Stimulated activated CD8-positive, alpha-beta memory T cell treated with anti-CD3 and anti-CD28 coated beads, Interleukin-7, amount 100 ng/mL, for 1 hour (primary cell): ENCODE results near the gene WWOX.

Experiments
- DNase-seq, 2 donors: peaks; one replicate each; pipeline ENCODE4 v3.0.0-alpha.2; 2020; ENCODE audit warnings: low read depth in 2 of 2

Gene WWOX

DNA sequence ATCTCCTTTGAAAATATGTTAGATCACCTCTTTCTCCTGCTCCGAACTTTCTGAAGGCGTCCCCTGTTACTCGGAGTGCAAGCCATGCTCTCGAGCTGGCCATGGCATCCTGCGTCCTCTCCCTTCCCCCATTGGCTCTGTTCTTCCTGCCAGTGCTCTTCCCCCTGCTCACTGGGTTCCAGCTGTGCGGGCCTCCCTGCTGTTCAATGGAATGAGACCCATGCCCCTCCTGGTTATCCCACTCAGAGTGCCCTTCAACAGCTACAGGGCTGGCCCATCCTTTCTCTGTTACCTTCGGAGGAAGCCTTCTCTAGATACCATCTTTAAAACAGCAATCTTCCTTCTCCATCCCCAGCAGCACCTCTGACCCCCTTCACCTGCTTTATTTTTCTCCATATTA lies 996.8 kb downstream of the WWOX start:
- no peak for DNase-seq

DNA sequence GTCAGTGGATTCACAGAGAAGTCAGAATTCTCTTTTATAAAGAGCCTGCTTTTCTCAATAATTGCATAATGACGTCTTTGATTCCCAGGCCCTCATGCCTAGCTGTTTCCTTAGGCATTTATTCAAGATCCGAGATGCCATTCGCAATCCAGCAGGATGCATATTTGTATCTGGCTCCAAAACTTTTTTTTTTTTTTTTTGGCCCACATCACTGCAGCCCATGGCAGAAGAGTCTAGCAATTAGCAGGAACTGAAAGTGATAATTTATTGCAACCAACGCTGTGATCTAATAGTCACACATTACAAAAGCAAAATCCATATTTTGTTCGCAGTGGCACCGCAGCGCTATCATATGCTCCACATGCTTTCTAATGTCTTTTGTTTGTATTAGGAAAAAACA lies 997.7 kb downstream of the WWOX start:
- DNase-seq, result no peak

DNA sequence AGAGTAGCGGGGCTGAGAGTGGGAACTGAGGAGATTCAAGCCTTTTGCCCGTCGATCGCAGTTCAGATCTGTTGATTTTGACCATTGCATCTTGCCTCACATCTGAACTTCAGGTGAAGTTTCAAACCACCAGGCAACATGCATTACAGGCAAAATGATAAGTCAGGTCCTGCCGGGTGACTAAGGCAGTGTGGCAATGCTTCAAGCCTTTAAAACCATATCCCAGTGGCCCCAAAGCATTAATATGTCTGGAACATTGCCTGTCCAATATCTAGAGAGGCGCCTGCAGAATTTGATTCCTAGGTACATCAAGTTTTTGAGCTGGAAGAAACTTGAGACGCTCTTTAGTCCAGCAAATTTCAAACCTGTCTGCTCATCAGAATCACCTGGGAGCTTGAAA lies 998.3 kb downstream of the WWOX start:
- DNase-seq, result no peak

GRCh38 chr16:79098907-79099306 lies 999.5 kb downstream of the WWOX start:
- no peak for DNase-seq

GRCh38 chr16:79099716-79100115 lies 1000.3 kb downstream of the WWOX start:
- DNase-seq, result no peak

- no peak for DNase-seq
These were observed 1001.0 kb downstream of the WWOX start for GRCh38 chr16:79100447-79100846.

DNA sequence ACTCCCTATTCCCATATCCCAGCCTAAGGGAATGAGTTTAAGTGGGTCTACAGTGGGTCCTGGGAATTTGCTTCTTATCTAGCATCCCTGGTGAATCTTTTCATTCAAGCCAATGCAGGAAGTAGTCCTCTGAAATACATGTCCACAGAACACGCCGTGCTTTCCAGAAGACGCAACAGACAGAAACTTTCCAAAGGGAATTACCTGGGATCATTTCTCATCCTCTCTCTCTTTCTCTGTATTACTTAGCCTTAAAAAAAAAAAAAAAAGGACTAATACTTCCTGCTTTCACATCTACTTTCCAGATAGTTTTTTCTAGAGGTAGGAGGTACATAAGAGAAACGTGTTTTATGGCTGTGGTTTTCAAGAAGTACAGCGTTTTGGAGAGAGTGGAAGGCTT lies 1002.0 kb downstream of the WWOX start:
- DNase-seq, result no peak

DNA sequence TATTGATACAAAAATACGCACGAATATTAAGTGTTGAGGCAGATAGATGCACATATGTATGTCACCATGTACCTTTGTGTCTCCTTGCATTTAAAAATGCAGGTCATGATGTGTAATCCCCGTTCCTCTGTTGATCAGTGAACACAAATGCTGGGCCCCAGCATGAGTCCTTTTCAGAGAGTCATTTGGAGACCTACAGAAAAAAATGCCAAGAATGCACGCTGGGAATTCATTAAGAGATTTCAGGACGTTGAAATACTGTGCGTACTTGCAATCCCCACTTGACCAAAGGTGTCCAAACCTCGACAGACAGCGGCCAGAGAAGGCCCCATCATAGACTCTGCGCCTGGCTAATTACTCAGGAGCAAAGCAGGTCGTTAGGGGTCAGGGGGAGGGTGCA lies 1005.1 kb downstream of the WWOX start:
- no peak for DNase-seq

- no peak for DNase-seq
These were observed 1007.8 kb downstream of the WWOX start for GRCh38 chr16:79107301-79107700.

DNA sequence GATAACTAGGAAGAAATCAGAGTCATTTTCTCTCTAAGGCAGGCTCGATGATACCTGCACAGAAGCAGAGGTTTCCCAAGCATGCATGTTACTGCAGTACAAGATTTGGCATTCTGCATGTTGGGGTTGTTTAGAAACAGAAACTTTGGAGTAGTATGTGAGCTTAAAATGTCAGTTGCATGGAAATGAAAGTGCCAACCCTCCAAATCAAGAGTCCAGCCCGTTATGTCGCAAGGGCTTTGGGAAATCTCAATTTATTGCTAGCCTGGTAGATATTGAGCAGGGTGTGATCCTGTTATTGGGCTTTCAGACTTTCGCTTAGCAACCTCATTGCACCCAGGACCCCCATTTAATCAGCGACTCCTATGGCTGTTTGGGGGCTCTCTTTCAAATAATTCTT lies 1010.3 kb downstream of the WWOX start:
- DNase-seq, result no peak

- no peak for DNase-seq
These were observed 1010.8 kb downstream of the WWOX start for GRCh38 chr16:79110242-79110641.

GRCh38 chr16:79110953-79111352 lies 1011.5 kb downstream of the WWOX start:
- DNase-seq, result no peak

DNA sequence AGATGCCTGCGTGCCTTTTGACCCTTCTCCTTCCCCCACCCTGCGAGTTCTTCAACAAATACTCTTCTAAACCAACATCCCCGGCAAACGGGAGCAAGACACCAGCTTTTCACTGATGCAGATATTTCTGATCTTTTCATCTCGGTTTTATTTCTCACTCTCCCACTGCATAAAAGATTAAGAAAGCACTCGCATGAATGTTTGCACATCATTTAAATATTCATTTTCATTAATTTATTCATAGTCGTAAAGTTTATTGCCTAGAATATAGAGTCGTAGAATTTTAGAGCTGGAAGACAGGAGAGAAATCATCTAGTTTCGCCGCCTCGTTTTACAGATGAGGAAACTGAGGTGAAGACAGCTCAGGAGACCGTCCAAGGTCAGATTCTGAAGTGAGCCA lies 1013.0 kb downstream of the WWOX start:
- no peak for DNase-seq

GRCh38 chr16:79113826-79114225 lies 1014.4 kb downstream of the WWOX start:
- DNase-seq, result no peak

DNA sequence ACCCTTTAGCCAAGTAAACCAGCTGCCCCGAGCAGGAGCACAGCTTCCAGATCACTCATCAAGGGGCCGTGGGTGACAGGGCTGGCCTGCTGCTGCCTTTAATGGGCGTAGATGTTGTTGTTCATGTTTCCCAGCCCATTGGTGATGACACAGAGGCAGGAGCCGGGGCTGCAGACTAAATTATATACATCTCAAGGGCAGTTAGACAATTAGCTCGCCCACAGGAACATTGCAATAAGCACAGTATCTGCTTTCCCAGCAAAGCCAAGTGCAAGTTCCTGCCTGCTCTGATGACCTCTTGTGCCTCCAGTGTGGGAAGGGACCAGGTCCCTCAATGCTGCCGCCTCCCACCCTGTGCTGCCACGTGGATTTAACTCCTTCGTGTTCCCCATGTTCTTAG lies 1015.3 kb downstream of the WWOX start:
- no peak for DNase-seq

GRCh38 chr16:79121906-79122305 lies 1022.5 kb downstream of the WWOX start:
- no peak for DNase-seq

DNA sequence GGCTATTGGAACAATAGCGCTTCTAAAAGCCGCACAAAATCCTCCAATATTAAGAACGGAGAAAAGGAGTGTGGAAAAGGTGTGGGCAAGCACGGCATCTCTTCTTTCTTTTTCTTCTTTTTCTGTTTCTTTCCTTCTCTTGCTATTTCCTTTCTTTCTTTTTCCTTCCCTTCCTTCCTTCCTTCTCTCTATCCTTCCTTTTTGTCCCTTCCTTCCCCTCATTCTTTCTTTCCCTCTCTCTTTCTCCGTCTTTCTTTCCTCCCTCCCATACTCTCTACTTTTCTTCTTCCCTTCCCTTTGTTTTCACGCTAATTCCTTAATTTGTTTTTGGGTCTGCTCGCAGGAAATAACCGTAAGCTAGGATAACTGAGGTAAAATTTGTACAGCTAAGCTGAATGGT lies 1022.9 kb downstream of the WWOX start:
- DNase-seq, result no peak

GRCh38 chr16:79124016-79124756 lies 1024.7 kb downstream of the WWOX start:
- DNase-seq, result no peak

DNA sequence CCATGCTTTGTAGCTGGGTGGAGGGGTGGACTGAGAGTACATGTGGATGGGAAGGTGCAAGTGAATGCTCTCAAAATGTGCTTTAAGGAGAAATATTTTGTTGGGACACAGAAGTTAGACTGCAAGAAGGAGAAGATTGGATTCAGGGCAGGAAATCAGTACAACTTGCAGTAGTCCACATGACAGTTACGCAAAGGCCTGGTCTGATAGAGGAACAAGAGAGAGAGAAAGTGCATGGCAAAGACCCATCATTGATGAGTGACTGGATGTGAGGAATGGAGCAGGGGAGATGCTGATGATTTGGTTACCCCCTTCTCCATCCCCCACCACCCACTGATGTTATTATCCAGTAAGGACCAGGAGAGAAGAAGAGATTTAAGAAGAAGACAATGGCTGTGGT lies 1028.3 kb downstream of the WWOX start:
- no peak for DNase-seq

- no peak for DNase-seq
These were observed 1029.3 kb downstream of the WWOX start for GRCh38 chr16:79128706-79129105.

GRCh38 chr16:79130616-79131015 lies 1031.2 kb downstream of the WWOX start:
- no peak for DNase-seq

- DNase-seq, result no peak
These were observed 1032.0 kb downstream of the WWOX start for GRCh38 chr16:79131321-79132075.

- no peak for DNase-seq
These were observed 1033.2 kb downstream of the WWOX start for GRCh38 chr16:79132701-79133100.

DNA sequence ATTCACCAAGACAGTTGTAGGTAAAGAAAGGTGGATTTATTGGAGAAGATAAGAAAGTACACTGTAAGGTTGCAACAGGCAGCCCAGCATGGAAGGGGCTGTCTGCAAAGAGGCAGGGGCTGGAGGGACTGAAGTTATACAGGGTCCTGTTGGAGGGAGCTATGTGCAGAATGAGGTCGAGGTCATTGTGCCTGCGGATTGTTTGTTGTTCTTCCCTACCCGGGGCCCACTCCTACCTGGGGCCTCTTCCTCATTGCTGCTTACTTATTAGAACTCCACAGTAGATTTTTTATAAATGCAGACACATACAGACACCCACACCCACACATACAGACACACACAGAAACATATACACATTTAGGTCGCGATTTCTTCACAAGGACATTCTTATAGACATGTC lies 1034.8 kb downstream of the WWOX start:
- no peak for DNase-seq
